K562 (cell line): Measurements from ENCODE around the gene CEP89. TPM values are rescaled to one million over a fixed set of nuclear protein-coding genes. Genes with fewer than 3 reads are reported as not detected.

Experiments used
- ATAC-seq: fragments of 200-7000 bp; cut with Tn5 transposase; 3 replicates; pipeline ENCODE4 v1.9.1; 2020; ENCODE audit warnings: moderate library complexity
- BruUV-seq: library from RNA; stranded (reverse); fragments of 400-500 nt; replicated peaks from 2 replicates; lab custom pipeline; 2021; lab: Mats Ljungman, UMichigan
- CTCF ChIA-PET: fragments of 300-600 bp; formaldehyde crosslinking; extraction: SDS; loops from one replicate; lab custom pipeline; 2021; ENCODE audit warnings: low intra/inter-chr PET ratio; lab: Yijun Ruan, JAX
- POLR2A ChIA-PET: fragments of 300-600, 350-650 bp; sonication (Branson Sonifier 250); formaldehyde crosslinking; extraction: SDS; loops from one replicate; lab custom pipeline; 2021; ENCODE audit warnings: antibody characterized with exemption, inconsistent platforms; lab: Yijun Ruan, JAX
- DNase-seq, 4 experiments: peaks; one replicate each; pipeline versions ENCODE4 v3.0.0 to v3.0.0-alpha.2; 2011 to 2018; ENCODE audit warnings: low spot score in 3 of 4, mixed read lengths in 3 of 4; ENCODE audit errors: extremely low read depth in 1 of 4
- FAIRE-seq: peaks from 2 replicates; lab custom pipeline; 2011; peaks lifted over from hg19 to GRCh38; lab: Jason Lieb, UNC
- H2AFZ ChIP-seq: 2 replicates; pipeline ENCODE4 v1.6.0; 2011; ENCODE audit warnings: low read depth, low read length, control low read depth, inconsistent platforms
- H3K27ac ChIP-seq: fragments of 200-600 bp; 3 replicates; pipeline ENCODE4 v1.8.0; 2011; ENCODE audit warnings: low read depth, mild to moderate bottlenecking, control low read depth, inconsistent platforms, low read length, moderate library complexity, mixed read lengths; ENCODE audit errors: extremely low read depth
- H3K27me3 ChIP-seq, 2 experiments: fragments of 300-600 bp in 1 of 2; 2 replicates in 1 of 2; 3 replicates in 1 of 2; pipeline versions ENCODE4 v1.6.0 to v1.8.0; 2011; ENCODE audit warnings: inconsistent platforms in 2 of 2, low read length in 2 of 2, mild to moderate bottlenecking in 1 of 2, mixed read lengths in 1 of 2, moderate library complexity in 1 of 2; ENCODE audit not compliant: control insufficient read depth in 2 of 2, insufficient read depth in 2 of 2
- H3K36me3 ChIP-seq: fragments of 300-600 bp; 3 replicates; pipeline ENCODE4 v1.8.0; 2011; ENCODE audit warnings: mild to moderate bottlenecking, low read length, inconsistent platforms; ENCODE audit not compliant: control insufficient read depth, insufficient read depth
- H3K4me1 ChIP-seq, 2 experiments: fragments of 200-600 bp in 1 of 2; replicated peaks in 1 of 2; 2 replicates in 1 of 2; 3 replicates in 1 of 2; pipeline versions ENCODE4 v1.5.1 to v1.8.0; 2011; ENCODE audit warnings: inconsistent platforms in 2 of 2, low read length in 2 of 2, mild to moderate bottlenecking in 1 of 2, mixed read lengths in 1 of 2, moderate library complexity in 1 of 2; ENCODE audit not compliant: control insufficient read depth in 2 of 2, insufficient read depth in 2 of 2
- H3K4me2 ChIP-seq: 2 replicates; pipeline ENCODE4 v1.6.1; 2011; ENCODE audit warnings: low read length, control low read depth, inconsistent platforms, mixed read lengths; ENCODE audit not compliant: insufficient read depth
- H3K4me3 ChIP-seq: fragments of 200-600 bp; sonication (generic), shearing (Covaris generic); 2 replicates; pipeline ENCODE4 v1.5.1; 2016; ENCODE audit warnings: control low read depth, inconsistent platforms
- H3K79me2 ChIP-seq: fragments of 200-600 bp; 3 replicates; pipeline ENCODE4 v1.8.0; 2011; ENCODE audit warnings: low read length, inconsistent platforms; ENCODE audit not compliant: control insufficient read depth, insufficient read depth
- H3K9ac ChIP-seq, 2 experiments: 2 replicates each; pipeline versions ENCODE4 v1.6.0 to v1.6.1; 2011; ENCODE audit warnings: low read depth in 2 of 2, low read length in 2 of 2, control low read depth in 1 of 2, inconsistent platforms in 1 of 2, mild to moderate bottlenecking in 1 of 2, mixed read lengths in 1 of 2; ENCODE audit not compliant: insufficient read depth in 1 of 2
- H3K9me1 ChIP-seq: one replicate; pipeline ENCODE4 v1.6.0; 2011; ENCODE audit warnings: inconsistent platforms, mild to moderate bottlenecking, low read length, moderate library complexity; ENCODE audit not compliant: control insufficient read depth, insufficient read depth
- H3K9me3 ChIP-seq: replicated peaks from 2 replicates; pipeline ENCODE4 v1.5.1; 2011; ENCODE audit warnings: low read depth, low read length, inconsistent platforms; ENCODE audit not compliant: control insufficient read depth, insufficient read depth
- H4K20me1 ChIP-seq: replicated peaks from 2 replicates; pipeline ENCODE4 v1.6.1; 2011; ENCODE audit warnings: low read length, inconsistent platforms, mixed read lengths; ENCODE audit not compliant: control insufficient read depth, insufficient read depth
- CBX8 ChIP-seq: fragments of 200-600 bp; sonication (generic); IDR thresholded peaks from 2 replicates; pipeline ENCODE4 v1.6.1; 2012; ENCODE audit warnings: borderline replicate concordance, mixed run types, low read depth, mild to moderate bottlenecking, moderate library complexity, mixed read lengths, low read length, control low read depth, inconsistent platforms; ENCODE audit not compliant: poor library complexity, severe bottlenecking; ENCODE audit errors: extremely low read depth
- CREB3 ChIP-seq: fragments of 450-650 bp; conservative IDR thresholded peaks from 2 replicates; pipeline ENCODE4 v1.6.1; 2016; ENCODE audit warnings: missing genetic modification characterization, low read depth, mild to moderate bottlenecking, missing compliant biosample characterization, moderate library complexity
- CREB5 ChIP-seq: fragments of 250-450 bp; sonication (Bioruptor Pico); IDR thresholded peaks from 2 replicates; pipeline ENCODE4 v1.5.0; 2020; ENCODE audit warnings: mild to moderate bottlenecking
- CREM ChIP-seq: IDR thresholded peaks from 2 replicates; pipeline ENCODE4 v1.6.1; 2014; ENCODE audit warnings: antibody characterized with exemption, low read depth
- CXXC5 ChIP-seq: fragments of 250-450 bp; sonication (Bioruptor Pico); IDR thresholded peaks from 2 replicates; pipeline ENCODE4 v1.8.0; 2022; ENCODE audit warnings: inconsistent platforms, mild to moderate bottlenecking, moderate library complexity
- FOXJ3 ChIP-seq: sonication (generic); formaldehyde crosslinking; IDR thresholded peaks from 2 replicates; pipeline ENCODE4 v1.4.0; 2020; ENCODE audit warnings: mild to moderate bottlenecking, missing genetic modification reagents
- GTF2F1 ChIP-seq: IDR thresholded peaks from 2 replicates; pipeline ENCODE4 v1.6.1; 2011; ENCODE audit warnings: low read depth, low read length, improper control_type of control experiment
- PHF20 ChIP-seq: fragments of 450-650 bp; IDR thresholded peaks from 2 replicates; pipeline ENCODE4 v1.6.1; 2018; ENCODE audit not compliant: partially characterized antibody
- SRSF1 ChIP-seq: fragments of 200-400 bp; formaldehyde crosslinking; IDR thresholded peaks from 2 replicates; pipeline ENCODE4 v1.6.1; 2017; ENCODE audit warnings: mild to moderate bottlenecking, low read depth, low read length, moderate library complexity
- USF1 ChIP-seq: sonication (generic); formaldehyde crosslinking; IDR thresholded peaks from 2 replicates; pipeline ENCODE4 v1.9.0; 2022; ENCODE audit warnings: mild to moderate bottlenecking, missing genetic modification reagents
- ZBTB11 ChIP-seq, 3 experiments: fragments of 200-800 bp in 1 of 3; fragments of 250-450 bp in 1 of 3; fragments of 450-650 bp in 1 of 3; sonication (Bioruptor Pico) in 1 of 3; sonication (Bioruptor generic) in 1 of 3; formaldehyde crosslinking in 1 of 3; IDR thresholded peaks; 2 replicates each; pipeline versions ENCODE4 v1.6.1 to v1.8.0; 2016 to 2022; ENCODE audit warnings: mild to moderate bottlenecking in 2 of 3, missing genetic modification characterization in 2 of 3, missing compliant biosample characterization in 1 of 3, moderate library complexity in 1 of 3
- ZBTB9 ChIP-seq: fragments of 450-650 bp; formaldehyde crosslinking; IDR thresholded peaks from 2 replicates; pipeline ENCODE4 v1.4.0; 2020; ENCODE audit warnings: mild to moderate bottlenecking, moderate library complexity
- ZFPM2 ChIP-seq: fragments of 250-450 bp; sonication (Bioruptor Pico); IDR thresholded peaks from 2 replicates; pipeline ENCODE4 v1.5.1; 2022; ENCODE audit warnings: mild to moderate bottlenecking
- ZNF41 ChIP-seq: fragments of 250-450 bp; sonication (Bioruptor Pico); conservative IDR thresholded peaks from 2 replicates; pipeline ENCODE4 v1.4.0; 2020; ENCODE audit warnings: mild to moderate bottlenecking
- WGBS: fragments of 100-300 bp; shearing (Covaris generic); methylation state at CpG from one replicate; pipeline ENCODE4 v1.1.6; 2016; ENCODE audit warnings: low coverage, mixed read lengths; ENCODE audit not compliant: insufficient coverage; ENCODE audit errors: missing lambda C conversion rate; 5-methylcytosine and 5-hydroxymethylcytosine counted together
- in situ Hi-C: fragments of 300-500 bp; cut with MboI; formaldehyde crosslinking; loops from 4 replicates; pipeline ENCODE4 v1.15.0; 2018; ENCODE audit warnings: inconsistent platforms, mixed read lengths
- intact Hi-C: fragments of 100-400 bp; cut with micrococcal nuclease; formaldehyde crosslinking; loops from 2 replicates; pipeline ENCODE4 v1.14.2; 2022
- polyA plus RNA-seq, 8 experiments: library from polyadenylated mRNA; depleted of rRNA in 4 of 8; stranded (reverse) in 5 of 8; unstranded in 3 of 8; fragments of >200 nt; fragmentation: Nextera tagmentation in 2 of 8; fragmentation: Illumina TruSeq in 1 of 8; extraction: Ambion mirVana in 2 of 8; extraction: Trizol in 1 of 8; gene quantifications; 2 replicates each; pipeline versions ENCODE4 v1.2.1 to v1.2.3, GENCODE V29; 2011 to 2014; ENCODE audit warnings: inconsistent platforms in 1 of 8, missing spikeins in 1 of 8
- total RNA-seq, 7 experiments: library from RNA; depleted of rRNA in 6 of 7; stranded (reverse); fragments of >200 nt in 6 of 7; fragmentation: Illumina TruSeq in 2 of 7; extraction: Trizol in 2 of 7; gene quantifications; 2 replicates each; pipeline versions ENCODE4 v1.2.1 to v1.2.3, GENCODE V29; 2011 to 2021; ENCODE audit warnings: low replicate concordance in 1 of 7

CEP89 gene
- total and polyA plus RNA-seq, 9 of the 15 experiments (the other 6 are each of a cell fraction or from before 2014, with no cell fraction given) = 5.5 to 15.0 (median 7.2) TPM

GRCh38 chr19:32977280-32977679 is 5.5 kb upstream of the CEP89 start:
- in situ Hi-C loops = no loop called here
- CTCF ChIA-PET = interaction anchor here (1.0 to 2.8 kb wide), 2 partner anchors 142 to 200 kb away, joined by 3 to 27 read pairs; no protein-coding TSS in a partner anchor
- TF ChIP-seq FOXJ3 (CRISPR knock-in tag) (no peak), PHF20 (no peak), CREB5 (no peak), ZBTB9 (CRISPR knock-in tag) (no peak), GTF2F1 (no peak), SRSF1 (no peak), CBX8 (no peak), ZFPM2 (CRISPR knock-in tag) (no peak), USF1 (no peak), CXXC5 (no peak), ZNF41 (CRISPR knock-in tag) (no peak), ZBTB11 (CRISPR knock-in tag; IDR thresholded peaks at IDR 0.05) (no peak), CREM (no peak), CREB3 (tag) (no peak)

More at GRCh38 chr19:32977280-32977679, 5.5 kb upstream of the CEP89 start:
- 81% methylated on average over 6 of the region's 7 CpGs for WGBS
- Histone ChIP-seq H2AFZ (no peak overlapping the region), H3K9me3 (no peaks in the 10 kb centered on the region), H3K4me1 (peaks cover 0 to 3% of the 10 kb centered on the region in 2 experiments; a peak in 2 of 5 replicates), H3K27me3 (no peaks in the 10 kb centered on the region), H3K36me3 (peaks cover 12% of the 10 kb centered on the region; the same call in 1 of the 3 replicates), H4K20me1 (no peaks in the 10 kb centered on the region), H3K4me2 (no peak overlapping the region), H3K9me1 (no peaks in the 10 kb centered on the region), H3K9ac (no peak overlapping the region), H3K4me3 (no peak overlapping the region), H3K79me2 (no peaks in the 10 kb centered on the region), H3K27ac (no peak overlapping the region)
- DNase-seq (no peak), ATAC-seq (no peak), FAIRE-seq (no peak)
- BruUV-seq = no TSS peak
- intact Hi-C loops = loop anchor here (10.0 kb wide), 2 partner anchors 282 to 398 kb away; partner anchors contain the start of genes CEBPG and NUDT19
- POLR2A ChIA-PET = no interaction called here
